Gastrocnemius medialis (tissue), 4 donors: Measurements from ENCODE around the gene GUK1. TPM values are rescaled to one million over a fixed set of nuclear protein-coding genes. Genes with fewer than 3 reads are reported as not detected.

Experiments used
- ATAC-seq, 2 donors: fragments of 150-250 bp; one replicate each; pipeline ENCODE4 v1.9.1; 2016
- DNase-seq, 2 donors: peaks; one replicate each; pipeline ENCODE4 v3.0.0-alpha.2; 2019
- H3K27ac ChIP-seq, 4 donors: fragments of 200-600 bp; sonication (generic); 1 replicate in 1 of 4; 2 replicates in 3 of 4; pipeline ENCODE4 v1.5.1; 2016 to 2018; ENCODE audit warnings: mild to moderate bottlenecking in 2 of 4, moderate library complexity in 1 of 4
- H3K27me3 ChIP-seq, 3 donors: fragments of 200-600 bp; sonication (generic) in 2 of 3; 1 replicate in 1 of 3; 2 replicates in 2 of 3; pipeline versions ENCODE4 v1.5.1 to v1.6.0; 2016 to 2019; ENCODE audit warnings: mild to moderate bottlenecking in 1 of 3, moderate library complexity in 1 of 3
- H3K36me3 ChIP-seq, 2 donors: fragments of 200-600 bp; sonication (generic) in 1 of 2; one replicate each; pipeline ENCODE4 v1.5.1; 2017 to 2018
- H3K4me1 ChIP-seq, 2 donors: fragments of 200-600 bp; sonication (generic) in 1 of 2; one replicate each; pipeline ENCODE4 v1.5.1; 2016 to 2017; ENCODE audit warnings: mild to moderate bottlenecking in 2 of 2
- H3K4me3 ChIP-seq, 4 donors: fragments of 200-600 bp; sonication (generic) in 3 of 4; 1 replicate in 1 of 4; 2 replicates in 3 of 4; pipeline ENCODE4 v1.5.1; 2016 to 2019; ENCODE audit warnings: mild to moderate bottlenecking in 2 of 4
- H3K9me3 ChIP-seq, 3 donors: fragments of 200-600 bp; sonication (generic) in 2 of 3; 1 replicate in 1 of 3; 2 replicates in 2 of 3; pipeline ENCODE4 v1.5.1; 2016 to 2019
- CTCF ChIP-seq, 5 experiments: fragments of 450-650 bp in 3 of 5; fragments of 200-600 bp in 2 of 5; sonication (generic) in 2 of 5; IDR thresholded peaks in 4 of 5; conservative IDR thresholded peaks in 1 of 5; 1 replicate in 4 of 5; 2 replicates in 1 of 5; pipeline ENCODE4 v1.5.1; 2016 to 2019; ENCODE audit warnings: antibody characterized with exemption in 5 of 5, mild to moderate bottlenecking in 3 of 5, moderate library complexity in 3 of 5
- POLR2A ChIP-seq, 2 donors: fragments of 450-650 bp; IDR thresholded peaks; one replicate each; pipeline ENCODE4 v1.6.1; 2017; ENCODE audit warnings: antibody characterized with exemption in 2 of 2, mild to moderate bottlenecking in 2 of 2, moderate library complexity in 2 of 2
- in situ Hi-C, 4 donors: fragments of 200-750 bp; cut with MboI; loops; one replicate each; pipeline versions ENCODE4 v1.15.0 to v1.8.0; 2017; ENCODE audit warnings: low sequenced_read_pairs in 4 of 4
- intact Hi-C: fragments of 100-400 bp; cut with DNase I; formaldehyde crosslinking; loops from one replicate; pipeline ENCODE4 v1.15.1; 2023; ENCODE audit warnings: low total_unique reads
- total RNA-seq, 4 donors: library from RNA; depleted of rRNA; stranded (reverse); fragments of >200 nt; gene quantifications; one replicate each; pipeline versions ENCODE4 v1.1.0 to v1.2.3, GENCODE V29; 2016

The GUK1 gene
- total RNA-seq, 4 donors from 2014 or later = 161 to 230 (median 183) TPM

- peak in 1 of 2 donors; percentile 13 for DNase-seq
- H3K4me1 ChIP-seq = peaks cover 0 to 4% of the 10 kb centered on the region in 2 donors
- H3K27ac ChIP-seq = peak overlapping the region; percentile 56 to 70 (median 65)
Observed at GRCh38 chr1:228150461-228151179, 10.5 kb downstream of the GUK1 start.

GRCh38 chr1:228151180-228151925 is 11.3 kb downstream of the GUK1 start:
- Histone ChIP-seq H3K27me3 (peaks cover 0 to under 1% (median 0%) of the 10 kb centered on the region in 3 donors), H3K27ac (peak overlapping the region in 3 of 4 donors; percentile 64 to 70 (median 66)), H3K4me1 (peaks cover 0 to 4% of the 10 kb centered on the region in 2 donors), H3K4me3 (no peak overlapping the region), H3K36me3 (peaks cover 0 to 21% of the 10 kb centered on the region in 2 donors), H3K9me3 (no peaks in the 10 kb centered on the region)
- TF ChIP-seq POLR2A (IDR thresholded peaks at IDR 0.05) = no peak
- no peak for TF ChIP-seq CTCF (IDR thresholded peaks at IDR 0.05 in 4 of 5, conservative IDR thresholded peaks at IDR 0.05 in 1 of 5)
- in situ Hi-C loops (no loop called here), intact Hi-C loops (no loop called here)
- DNase-seq (no peak), ATAC-seq (no peak)

More at GRCh38 chr1:228150461-228151179, 10.5 kb downstream of the GUK1 start:
- no peak for TF ChIP-seq CTCF (IDR thresholded peaks at IDR 0.05 in 4 of 5, conservative IDR thresholded peaks at IDR 0.05 in 1 of 5)
- TF ChIP-seq POLR2A (IDR thresholded peaks at IDR 0.05) = no peak
- Histone ChIP-seq H3K4me3 (no peak overlapping the region), H3K9me3 (no peaks in the 10 kb centered on the region), H3K27me3 (no peaks in the 10 kb centered on the region), H3K36me3 (peaks cover 0 to 29% of the 10 kb centered on the region in 2 donors)
- no peak for ATAC-seq
- in situ Hi-C loops = no loop called here
- intact Hi-C loops = no loop called here

- Histone ChIP-seq H3K4me1 (peaks cover 0 to 4% of the 10 kb centered on the region in 2 donors), H3K27ac (no peak overlapping the region), H3K4me3 (no peak overlapping the region), H3K27me3 (peaks cover 0 to 9% (median 4%) of the 10 kb centered on the region in 3 donors), H3K9me3 (no peaks in the 10 kb centered on the region), H3K36me3 (peaks cover 0 to 17% of the 10 kb centered on the region in 2 donors)
- intact Hi-C loops = no loop called here
- TF ChIP-seq POLR2A (IDR thresholded peaks at IDR 0.05) (no peak), CTCF (IDR thresholded peaks at IDR 0.05 in 4 of 5, conservative IDR thresholded peaks at IDR 0.05 in 1 of 5) (no peak)
- ATAC-seq (no peak), DNase-seq (no peak)
- in situ Hi-C loops = no loop called here
Observed at GRCh38 chr1:228152097-228152917, 12.2 kb downstream of the GUK1 start.

- H3K4me3 ChIP-seq = no peak overlapping the region
- no peaks in the 10 kb centered on the region for H3K9me3 ChIP-seq
- no peak for ATAC-seq
- DNase-seq = no peak
- no peak for TF ChIP-seq POLR2A (IDR thresholded peaks at IDR 0.05)
- TF ChIP-seq CTCF (IDR thresholded peaks at IDR 0.05 in 4 of 5, conservative IDR thresholded peaks at IDR 0.05 in 1 of 5) = no peak
- in situ Hi-C loops = no loop called here
- intact Hi-C loops = no loop called here
- peaks cover 0 to 13% (median 9%) of the 10 kb centered on the region in 3 donors for H3K27me3 ChIP-seq
- H3K36me3 ChIP-seq = peaks cover 0 to 11% of the 10 kb centered on the region in 2 donors
- no peak overlapping the region for H3K27ac ChIP-seq
- peaks cover 0 to 4% of the 10 kb centered on the region in 2 donors for H3K4me1 ChIP-seq
Observed at GRCh38 chr1:228152918-228153258, 12.8 kb downstream of the GUK1 start.
